ENCODE results near the gene UACA. TPM values are rescaled to one million over a fixed set of nuclear protein-coding genes. Genes with fewer than 3 reads are reported as not detected.

Gene UACA
- total RNA-seq, 1 experiment from 2014 or later, result 141 TPM

- Histone ChIP-seq H3K36me3 (ENCODE audit: control insufficient read depth, insufficient read depth, low read length) (no peaks in the 10 kb centered on the region), H3K27me3 (replicated peaks; ENCODE audit: control insufficient read depth, insufficient read depth, low read length) (no peaks in the 10 kb centered on the region), H3K9me3 (peaks cover 17% of the 10 kb centered on the region), H3K4me1 (peaks cover 27% of the 10 kb centered on the region), H3K4me3 (ENCODE audit: low read depth, low read length) (no peak overlapping the region)
- TF ChIP-seq CTCF (IDR thresholded peaks at IDR 0.05; ENCODE audit: insufficient read depth in 1 of 2, low read depth in 1 of 2, low read length in 1 of 2, severe bottlenecking in 1 of 2, unreplicated experiment in 1 of 2), result no peak
- POLR2A ChIA-PET, result no interaction called here
- CTCF ChIA-PET, result no interaction called here
- intact Hi-C loops (cut with micrococcal nuclease; ENCODE audit: unreplicated experiment), result loop anchor here (2.0 to 10.0 kb wide), 2 partner anchors 107 to 521 kb away; partner anchors contain the start of gene TLE3
- peaks cover 21% of the 10 kb centered on the region for H3K36me3 Mint-ChIP-seq (ENCODE audit: insufficient read depth, unreplicated experiment)
- H3K4me3 Mint-ChIP-seq (ENCODE audit: unreplicated experiment), result no peak overlapping the region
- peaks cover 23% of the 10 kb centered on the region for H3K9me3 Mint-ChIP-seq (ENCODE audit: unreplicated experiment)
- H3K27ac Mint-ChIP-seq (ENCODE audit: unreplicated experiment), result no peak overlapping the region
- no TSS peak for BruUV-seq (replicated peaks)
- H3K27me3 Mint-ChIP-seq (ENCODE audit: insufficient read depth, unreplicated experiment), result no peaks in the 10 kb centered on the region
- H3K4me1 Mint-ChIP-seq (ENCODE audit: low read depth, unreplicated experiment), result peaks cover 25% of the 10 kb centered on the region
- DNase-seq, result no peak
These were observed 147.7 kb downstream of the UACA start for GRCh38 chr15:70615435-70616310.

- Histone ChIP-seq H3K4me3 (ENCODE audit: low read depth, low read length) (no peak overlapping the region), H3K4me1 (peaks cover 26% of the 10 kb centered on the region), H3K36me3 (ENCODE audit: control insufficient read depth, insufficient read depth, low read length) (no peaks in the 10 kb centered on the region), H3K27me3 (replicated peaks; ENCODE audit: control insufficient read depth, insufficient read depth, low read length) (no peaks in the 10 kb centered on the region), H3K9me3 (peaks cover 13% of the 10 kb centered on the region)
- peaks cover 14% of the 10 kb centered on the region for H3K36me3 Mint-ChIP-seq (ENCODE audit: insufficient read depth, unreplicated experiment)
- H3K27me3 Mint-ChIP-seq (ENCODE audit: insufficient read depth, unreplicated experiment), result no peaks in the 10 kb centered on the region
- peaks cover 23% of the 10 kb centered on the region for H3K9me3 Mint-ChIP-seq (ENCODE audit: unreplicated experiment)
- no TSS peak for BruUV-seq (replicated peaks)
- intact Hi-C loops (cut with micrococcal nuclease; ENCODE audit: unreplicated experiment), result loop anchor here (10.0 kb wide), 1 partner anchor 519 kb away; the partner anchor contains the start of gene TLE3
- H3K4me3 Mint-ChIP-seq (ENCODE audit: unreplicated experiment), result no peak overlapping the region
- peaks cover 25% of the 10 kb centered on the region for H3K4me1 Mint-ChIP-seq (ENCODE audit: low read depth, unreplicated experiment)
- DNase-seq, result no peak
- POLR2A ChIA-PET, result interaction anchor here (0.6 kb wide), 1 partner anchor 187 kb away, joined by 7 read pairs; no protein-coding TSS in a partner anchor
- TF ChIP-seq CTCF (IDR thresholded peaks at IDR 0.05; ENCODE audit: insufficient read depth in 1 of 2, low read depth in 1 of 2, low read length in 1 of 2, severe bottlenecking in 1 of 2, unreplicated experiment in 1 of 2), result no peak
- H3K27ac Mint-ChIP-seq (ENCODE audit: unreplicated experiment), result no peak overlapping the region
- CTCF ChIA-PET, result no interaction called here
These were observed 149.1 kb downstream of the UACA start for GRCh38 chr15:70614221-70614620.

- no peaks in the 10 kb centered on the region for H3K27me3 ChIP-seq (replicated peaks; ENCODE audit: control insufficient read depth, insufficient read depth, low read length)
- Mint-ChIP-seq H3K4me1 (ENCODE audit: low read depth, unreplicated experiment) (peaks cover 24% of the 10 kb centered on the region), H3K27me3 (ENCODE audit: insufficient read depth, unreplicated experiment) (no peaks in the 10 kb centered on the region), H3K4me3 (ENCODE audit: unreplicated experiment) (no peak overlapping the region), H3K36me3 (ENCODE audit: insufficient read depth, unreplicated experiment) (peaks cover 13% of the 10 kb centered on the region), H3K27ac (ENCODE audit: unreplicated experiment) (no peak overlapping the region), H3K9me3 (ENCODE audit: unreplicated experiment) (peaks cover 23% of the 10 kb centered on the region)
- intact Hi-C loops (cut with micrococcal nuclease; ENCODE audit: unreplicated experiment), result loop anchor here (10.0 kb wide), 1 partner anchor 518 kb away; the partner anchor contains the start of gene TLE3
- ChIA-PET POLR2A (no interaction called here), CTCF (no interaction called here)
- no peaks in the 10 kb centered on the region for H3K36me3 ChIP-seq (ENCODE audit: control insufficient read depth, insufficient read depth, low read length)
- DNase-seq, result no peak
- TF ChIP-seq CTCF (IDR thresholded peaks at IDR 0.05; ENCODE audit: insufficient read depth in 1 of 2, low read depth in 1 of 2, low read length in 1 of 2, severe bottlenecking in 1 of 2, unreplicated experiment in 1 of 2), result no peak
- BruUV-seq (replicated peaks), result no TSS peak
- no peak overlapping the region for H3K4me3 ChIP-seq (ENCODE audit: low read depth, low read length)
- H3K4me1 ChIP-seq, result peaks cover 26% of the 10 kb centered on the region
- peaks cover 13% of the 10 kb centered on the region for H3K9me3 ChIP-seq
These were observed 150.1 kb downstream of the UACA start for GRCh38 chr15:70613271-70613670.

Data from Caco-2 (cell line).